ENCODE data around the gene AKAP7.
"Not testable (repeated sequence)": the region's sequence is repeated elsewhere in the genome, so short reads cannot be mapped to it uniquely, and the experiment has no call there.

Gene AKAP7

DNA sequence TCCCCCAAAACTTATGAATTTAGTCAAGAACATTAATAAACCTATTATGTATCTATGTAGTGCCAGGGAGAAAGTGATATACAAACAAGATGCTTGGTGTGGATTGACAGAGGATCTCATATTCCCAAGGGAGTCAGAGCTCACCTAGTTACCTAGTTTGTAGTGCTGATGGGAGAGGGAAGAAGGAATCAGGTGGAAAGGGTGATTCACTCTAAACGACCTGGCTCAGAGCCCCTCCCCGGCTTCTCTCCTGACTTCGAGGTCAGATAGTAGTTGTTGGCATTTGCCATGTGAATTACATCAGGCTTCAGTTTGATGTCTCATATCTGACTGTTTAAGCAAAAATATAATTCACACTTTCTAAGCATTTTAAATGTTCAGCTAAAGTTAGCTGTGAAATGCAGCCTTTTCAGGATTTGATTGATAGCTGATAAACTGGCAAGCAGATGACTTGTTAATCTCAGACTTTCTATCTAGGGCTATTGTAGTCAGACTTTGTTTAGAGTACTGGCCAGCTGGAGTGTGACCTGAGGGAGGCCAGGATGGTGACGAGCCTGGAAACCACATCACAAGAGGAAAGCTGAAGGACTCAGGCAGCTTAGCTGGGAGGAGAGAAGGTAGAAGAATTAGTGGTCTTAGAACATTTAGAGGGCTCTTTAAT lies 123.7 kb downstream of the AKAP7 start:
- TF ChIP-seq, protein P1, sequence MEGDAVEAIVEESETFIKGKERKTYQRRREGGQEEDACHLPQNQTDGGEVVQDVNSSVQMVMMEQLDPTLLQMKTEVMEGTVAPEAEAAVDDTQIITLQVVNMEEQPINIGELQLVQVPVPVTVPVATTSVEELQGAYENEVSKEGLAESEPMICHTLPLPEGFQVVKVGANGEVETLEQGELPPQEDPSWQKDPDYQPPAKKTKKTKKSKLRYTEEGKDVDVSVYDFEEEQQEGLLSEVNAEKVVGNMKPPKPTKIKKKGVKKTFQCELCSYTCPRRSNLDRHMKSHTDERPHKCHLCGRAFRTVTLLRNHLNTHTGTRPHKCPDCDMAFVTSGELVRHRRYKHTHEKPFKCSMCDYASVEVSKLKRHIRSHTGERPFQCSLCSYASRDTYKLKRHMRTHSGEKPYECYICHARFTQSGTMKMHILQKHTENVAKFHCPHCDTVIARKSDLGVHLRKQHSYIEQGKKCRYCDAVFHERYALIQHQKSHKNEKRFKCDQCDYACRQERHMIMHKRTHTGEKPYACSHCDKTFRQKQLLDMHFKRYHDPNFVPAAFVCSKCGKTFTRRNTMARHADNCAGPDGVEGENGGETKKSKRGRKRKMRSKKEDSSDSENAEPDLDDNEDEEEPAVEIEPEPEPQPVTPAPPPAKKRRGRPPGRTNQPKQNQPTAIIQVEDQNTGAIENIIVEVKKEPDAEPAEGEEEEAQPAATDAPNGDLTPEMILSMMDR (IDR thresholded peaks at IDR 0.05; ENCODE audit: insufficient read depth, low read length, poor library complexity, severe bottlenecking): no peak
- no peak for TF ChIP-seq EZH2phosphoT487 (conservative IDR thresholded peaks at IDR 0.05; ENCODE audit: low read length)
- no peaks in the 10 kb centered on the region for H4K20me1 ChIP-seq (ENCODE audit: low read depth, low read length)
- H3K36me3 ChIP-seq (ENCODE audit: low read length): no peaks in the 10 kb centered on the region
- H3K27me3 ChIP-seq (ENCODE audit: low read length): no peaks in the 10 kb centered on the region
- no peak overlapping the region for H3K4me3 ChIP-seq (ENCODE audit: insufficient read depth, low read length, poor library complexity, severe bottlenecking)
- no peaks in the 10 kb centered on the region for H3K9me3 ChIP-seq (ENCODE audit: insufficient read depth, low read length)
- no peak overlapping the region for H3K9ac ChIP-seq (ENCODE audit: low read length)
- H3K79me2 ChIP-seq (ENCODE audit: insufficient read depth, low read length): no peaks in the 10 kb centered on the region
- no peaks in the 10 kb centered on the region for H3F3A ChIP-seq (ENCODE audit: insufficient read depth)
- H2AFZ ChIP-seq (ENCODE audit: low read depth, low read length, severe bottlenecking): no peak overlapping the region
- no peaks in the 10 kb centered on the region for H3K9me2 ChIP-seq (replicated peaks; ENCODE audit: insufficient read depth, low read length)
- H3K4me2 ChIP-seq (ENCODE audit: low read depth, low read length, poor library complexity, severe bottlenecking): no peak overlapping the region
- no peak overlapping the region for H3K27ac ChIP-seq (ENCODE audit: low read depth, low read length)

DNA sequence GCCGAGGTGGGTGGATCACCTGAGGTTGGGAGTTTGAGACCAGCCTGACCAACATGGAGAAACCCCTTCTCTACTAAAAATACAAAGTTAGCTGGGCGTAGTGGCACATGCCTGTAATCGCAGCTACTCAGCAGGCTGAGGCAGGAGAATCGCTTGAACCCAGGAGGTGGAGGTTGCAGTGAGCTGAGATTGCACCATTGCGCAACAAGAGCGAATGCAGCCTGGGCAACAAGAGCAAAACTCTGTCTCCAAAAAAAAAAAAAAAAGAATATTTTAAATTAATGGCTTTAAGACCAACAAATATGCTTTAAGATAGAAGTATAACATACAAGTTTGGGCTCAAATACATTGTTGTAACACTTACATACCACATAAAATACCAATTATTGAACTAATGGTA lies 125.7 kb downstream of the AKAP7 start:
- not testable (repeated sequence) for H3K4me3 ChIP-seq (ENCODE audit: insufficient read depth, low read length, poor library complexity, severe bottlenecking); H4K20me1 ChIP-seq (ENCODE audit: low read depth, low read length); H3K9me2 ChIP-seq (replicated peaks; ENCODE audit: insufficient read depth, low read length); H3K36me3 ChIP-seq (ENCODE audit: low read length); H3K27ac ChIP-seq (ENCODE audit: low read depth, low read length); H2AFZ ChIP-seq (ENCODE audit: low read depth, low read length, severe bottlenecking); H3K4me2 ChIP-seq (ENCODE audit: low read depth, low read length, poor library complexity, severe bottlenecking); H3K9ac ChIP-seq (ENCODE audit: low read length); H3K9me3 ChIP-seq (ENCODE audit: insufficient read depth, low read length); H3F3A ChIP-seq (ENCODE audit: insufficient read depth); H3K79me2 ChIP-seq (ENCODE audit: insufficient read depth, low read length); H3K27me3 ChIP-seq (ENCODE audit: low read length)

DNA sequence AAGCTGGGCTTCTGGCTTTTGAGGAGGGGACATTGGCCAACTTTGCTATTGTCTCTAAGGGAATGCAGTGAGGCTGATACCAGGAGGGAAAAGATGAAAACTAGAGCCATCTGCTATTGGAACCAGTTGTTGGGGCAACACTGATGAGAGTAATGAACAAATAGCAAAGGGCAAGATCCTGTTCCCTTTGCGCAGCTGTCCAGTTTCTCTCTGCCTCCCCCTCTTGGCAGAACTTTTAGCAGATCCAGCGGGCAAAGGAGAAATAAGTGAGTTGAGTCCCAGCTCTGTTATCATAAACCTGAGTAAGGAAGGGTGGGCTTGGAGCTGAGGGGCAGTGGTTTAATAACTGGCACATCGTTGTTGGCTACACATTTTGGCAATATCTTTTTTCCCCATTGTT lies 126.8 kb downstream of the AKAP7 start:
- H3K9me3 ChIP-seq (ENCODE audit: insufficient read depth, low read length): no peaks in the 10 kb centered on the region
- no peak overlapping the region for H3K4me3 ChIP-seq (ENCODE audit: insufficient read depth, low read length, poor library complexity, severe bottlenecking)
- H3K9me2 ChIP-seq (replicated peaks; ENCODE audit: insufficient read depth, low read length): no peaks in the 10 kb centered on the region
- no peak overlapping the region for H3K9ac ChIP-seq (ENCODE audit: low read length)
- no peaks in the 10 kb centered on the region for H3F3A ChIP-seq (ENCODE audit: insufficient read depth)
- no peaks in the 10 kb centered on the region for H3K36me3 ChIP-seq (ENCODE audit: low read length)
- H4K20me1 ChIP-seq (ENCODE audit: low read depth, low read length): no peaks in the 10 kb centered on the region
- H2AFZ ChIP-seq (ENCODE audit: low read depth, low read length, severe bottlenecking): no peak overlapping the region
- H3K27ac ChIP-seq (ENCODE audit: low read depth, low read length): no peak overlapping the region
- no peaks in the 10 kb centered on the region for H3K79me2 ChIP-seq (ENCODE audit: insufficient read depth, low read length)
- no peak overlapping the region for H3K4me2 ChIP-seq (ENCODE audit: low read depth, low read length, poor library complexity, severe bottlenecking)
- no peaks in the 10 kb centered on the region for H3K27me3 ChIP-seq (ENCODE audit: low read length)
- TF ChIP-seq, protein P1 (IDR thresholded peaks at IDR 0.05; ENCODE audit: insufficient read depth, low read length, poor library complexity, severe bottlenecking): no peak
- TF ChIP-seq EZH2phosphoT487 (conservative IDR thresholded peaks at IDR 0.05; ENCODE audit: low read length): no peak

DNA sequence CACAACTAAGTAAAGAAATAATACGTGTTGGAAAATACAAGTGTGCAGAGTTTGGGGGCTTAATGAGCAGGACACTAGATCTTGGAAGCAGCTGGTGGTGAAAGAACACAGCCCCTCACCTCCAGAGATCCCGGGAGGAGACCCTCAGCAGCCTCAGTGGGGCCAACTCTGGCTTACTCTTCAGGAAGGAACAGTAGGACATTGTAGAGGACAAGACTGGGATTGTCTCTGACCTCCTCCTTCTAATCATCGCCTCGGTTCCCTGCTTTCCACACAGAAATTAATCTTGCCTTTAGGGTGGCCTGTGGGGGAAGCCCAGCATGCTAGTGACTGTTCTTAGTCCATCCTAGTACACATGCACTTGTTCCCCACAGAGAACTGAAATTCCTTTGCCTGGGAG lies 130.7 kb downstream of the AKAP7 start:
- no peaks in the 10 kb centered on the region for H3K9me3 ChIP-seq (ENCODE audit: insufficient read depth, low read length)
- no peaks in the 10 kb centered on the region for H3K27me3 ChIP-seq (ENCODE audit: low read length)
- no peak overlapping the region for H3K27ac ChIP-seq (ENCODE audit: low read depth, low read length)
- H2AFZ ChIP-seq (ENCODE audit: low read depth, low read length, severe bottlenecking): no peak overlapping the region
- no peak overlapping the region for H3K4me2 ChIP-seq (ENCODE audit: low read depth, low read length, poor library complexity, severe bottlenecking)
- no peaks in the 10 kb centered on the region for H3F3A ChIP-seq (ENCODE audit: insufficient read depth)
- TF ChIP-seq EZH2phosphoT487 (conservative IDR thresholded peaks at IDR 0.05; ENCODE audit: low read length): no peak
- TF ChIP-seq, protein P1 (IDR thresholded peaks at IDR 0.05; ENCODE audit: insufficient read depth, low read length, poor library complexity, severe bottlenecking): no peak
- no peaks in the 10 kb centered on the region for H3K79me2 ChIP-seq (ENCODE audit: insufficient read depth, low read length)
- no peak overlapping the region for H3K4me3 ChIP-seq (ENCODE audit: insufficient read depth, low read length, poor library complexity, severe bottlenecking)
- no peaks in the 10 kb centered on the region for H3K9me2 ChIP-seq (replicated peaks; ENCODE audit: insufficient read depth, low read length)
- H4K20me1 ChIP-seq (ENCODE audit: low read depth, low read length): no peaks in the 10 kb centered on the region
- H3K36me3 ChIP-seq (ENCODE audit: low read length): no peaks in the 10 kb centered on the region
- no peak overlapping the region for H3K9ac ChIP-seq (ENCODE audit: low read length)

All from SU-DHL-6 (cell line).